Measurements from ENCODE around the gene NLRP9.

NLRP9 gene

DNA sequence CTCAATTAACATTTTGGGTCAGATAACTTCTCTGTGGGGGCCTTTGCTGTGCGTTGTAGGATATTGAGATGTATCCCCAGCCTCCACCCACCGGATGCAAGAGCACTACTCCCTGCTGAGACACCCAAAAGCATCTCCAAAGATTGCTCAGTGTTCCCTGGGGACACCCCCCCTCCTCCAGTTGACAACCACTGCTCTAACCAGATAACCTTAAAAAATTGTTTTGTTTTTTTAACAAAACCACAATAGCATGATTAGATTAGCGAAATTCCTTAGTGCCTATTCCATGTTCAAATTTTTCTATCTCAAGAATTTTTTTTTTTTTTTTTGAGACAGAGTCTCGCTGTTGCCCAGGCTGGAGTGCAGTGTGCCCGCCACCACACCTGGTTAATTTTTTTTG, 65.8 kb downstream of the NLRP9 start:
- no peak for DNase-seq

DNA sequence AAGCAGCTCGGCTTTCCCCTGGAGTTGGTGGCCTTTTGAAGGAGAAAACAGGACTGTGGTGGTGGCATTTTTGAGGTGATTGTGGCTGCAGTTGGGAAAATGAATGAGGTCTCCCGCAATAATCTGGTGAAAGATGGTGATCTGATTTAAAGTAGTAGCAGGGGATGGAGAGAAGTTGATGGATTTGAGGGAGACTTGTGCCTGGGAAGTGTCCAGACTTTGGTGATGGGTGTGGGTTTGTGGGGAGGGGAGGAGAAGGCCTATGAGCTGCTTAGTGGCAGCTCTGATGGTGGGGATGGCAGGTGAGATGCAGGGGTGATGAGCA, 67.2 kb downstream of the NLRP9 start:
- no peak for DNase-seq

GRCh38 chr19:55670280-55671053, 67.7 kb downstream of the NLRP9 start:
- DNase-seq: no peak

- no peak for DNase-seq
Observed at GRCh38 chr19:55669418-55670279, 68.6 kb downstream of the NLRP9 start.

DNA sequence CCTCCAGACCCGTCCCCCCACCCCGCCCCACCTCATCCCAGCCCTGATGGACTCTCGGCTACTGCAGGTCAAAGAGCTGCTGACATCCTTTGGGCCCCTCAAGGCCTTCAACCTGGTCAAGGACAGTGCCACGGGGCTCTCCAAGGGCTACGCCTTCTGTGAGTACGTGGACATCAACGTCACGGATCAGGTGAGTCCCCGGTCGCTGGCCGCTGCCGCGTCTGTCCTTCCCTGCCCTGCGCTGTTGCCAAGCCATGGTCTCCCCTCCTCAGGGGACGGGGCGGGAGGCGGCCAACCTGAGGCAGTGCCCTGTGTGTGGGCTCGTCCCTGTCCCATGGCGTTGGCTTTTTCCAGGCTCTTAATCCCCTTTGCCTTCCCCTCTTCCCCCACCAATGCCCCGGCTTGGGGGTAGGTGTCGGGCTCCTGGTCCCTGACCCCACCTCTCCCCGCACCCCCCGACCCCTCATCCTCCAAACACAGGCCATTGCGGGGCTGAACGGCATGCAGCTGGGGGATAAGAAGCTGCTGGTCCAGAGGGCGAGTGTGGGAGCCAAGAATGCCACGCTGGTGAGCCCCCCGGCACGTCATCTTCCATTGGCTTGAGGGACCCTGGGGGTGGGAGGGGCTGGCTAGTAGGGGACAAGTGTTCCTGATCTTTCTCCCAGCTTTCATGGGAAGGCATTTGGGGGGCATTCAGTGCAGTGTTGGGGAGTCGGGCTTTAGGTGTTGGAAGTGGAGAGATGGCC, 69.4 kb downstream of the NLRP9 start:
- DNase-seq: no peak

DNA sequence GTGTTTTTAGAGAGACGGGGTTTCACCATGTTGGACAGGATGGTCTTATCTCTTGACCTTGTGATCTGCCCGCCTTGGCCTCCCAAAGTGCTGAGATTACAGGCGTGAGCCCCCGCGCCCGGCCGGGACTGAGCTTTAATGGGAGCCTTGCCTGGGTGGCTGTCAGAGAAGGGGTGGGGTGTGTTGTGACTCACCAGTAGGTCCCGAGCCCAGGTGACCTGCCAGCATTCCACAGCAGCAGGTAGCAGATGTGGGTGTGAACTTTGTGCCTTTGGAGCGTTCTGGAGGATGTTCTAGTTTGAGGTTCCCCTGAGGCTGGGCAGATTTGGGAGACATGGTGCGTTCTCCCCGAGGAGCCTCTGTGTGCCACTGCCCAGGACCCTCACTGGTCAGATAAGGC, 70.2 kb downstream of the NLRP9 start:
- DNase-seq: no peak

DNA sequence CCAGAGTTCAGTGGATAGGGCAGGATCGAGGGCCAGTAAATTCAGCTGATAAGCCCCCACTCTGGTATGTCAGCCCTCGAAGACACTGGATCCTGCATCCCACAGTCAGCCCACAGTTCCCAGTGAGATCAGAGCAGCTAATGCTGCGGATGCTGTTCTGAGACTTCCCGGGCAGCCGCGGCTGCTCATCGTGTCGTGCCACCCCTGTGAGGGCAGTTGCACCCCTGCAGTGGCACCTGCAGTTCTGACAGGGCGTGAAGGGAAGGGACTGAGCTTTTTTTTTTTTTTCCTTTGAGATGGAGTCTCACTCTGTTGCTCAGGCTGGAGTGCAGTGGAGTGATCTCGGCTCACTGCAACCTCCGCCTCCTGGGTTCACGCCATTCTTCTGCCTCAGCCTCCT, 70.7 kb downstream of the NLRP9 start:
- DNase-seq: no peak

GRCh38 chr19:55667006-55667381, 71.2 kb downstream of the NLRP9 start:
- DNase-seq: no peak

DNA sequence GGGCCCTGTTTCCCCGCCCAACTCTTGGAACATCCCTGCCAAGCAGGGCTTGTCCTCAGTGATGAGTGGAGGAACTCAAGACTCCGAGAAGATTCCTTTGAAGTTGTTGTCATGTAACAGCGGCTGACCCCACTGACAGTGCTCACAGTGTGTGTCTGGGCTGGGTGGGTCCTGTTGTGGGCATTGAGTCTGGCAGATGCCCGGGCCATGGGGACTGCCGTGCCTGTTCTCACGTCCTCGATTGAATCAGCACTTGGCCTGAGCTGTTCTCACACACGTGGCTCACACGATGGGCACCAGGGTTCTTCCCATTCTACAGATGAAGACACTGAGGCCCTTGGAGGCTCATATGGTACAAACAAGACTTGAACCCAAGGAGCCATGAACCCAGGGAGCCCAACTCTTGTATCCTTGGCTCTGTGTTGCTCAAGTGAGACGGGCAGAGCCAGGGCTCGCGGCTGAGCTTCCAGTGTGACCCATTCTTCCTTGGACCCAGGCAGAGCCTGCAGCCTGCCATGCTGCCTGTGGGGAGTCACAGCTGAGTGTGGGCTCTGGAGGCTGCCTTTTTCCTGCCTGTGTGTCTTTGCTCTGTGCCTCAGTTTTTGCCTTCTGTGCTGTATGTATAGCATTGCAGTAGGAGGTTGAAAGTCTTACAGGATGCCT, 71.7 kb downstream of the NLRP9 start:
- no peak for DNase-seq

GRCh38 chr19:55663846-55664536, 74.2 kb downstream of the NLRP9 start:
- DNase-seq: no peak

DNA sequence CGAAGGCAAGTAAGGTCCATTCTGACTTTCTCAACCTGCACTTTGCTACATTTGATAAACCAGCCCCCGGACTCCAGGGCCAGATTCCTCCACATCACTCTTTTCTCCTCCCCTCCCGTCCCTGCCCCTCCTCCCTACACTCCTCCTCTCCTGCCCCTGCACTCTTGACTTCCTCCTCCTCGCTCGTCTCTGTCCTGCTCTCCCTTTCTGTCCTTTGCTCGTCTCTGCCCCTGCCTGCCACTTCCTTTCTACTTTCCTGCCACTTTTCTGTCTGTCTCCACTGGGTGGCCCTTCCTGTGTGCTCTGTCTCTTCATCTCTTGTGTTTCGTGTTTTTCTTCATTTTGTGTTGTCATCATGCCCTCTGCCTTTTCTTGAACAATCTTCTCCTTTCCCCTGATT, 76.4 kb downstream of the NLRP9 start:
- no peak for DNase-seq

GRCh38 chr19:55660991-55661390, 77.2 kb downstream of the NLRP9 start:
- no peak for DNase-seq

GRCh38 chr19:55660404-55660803, 77.8 kb downstream of the NLRP9 start:
- no peak for DNase-seq

- no peak for DNase-seq
Observed at GRCh38 chr19:55659822-55660221, 78.4 kb downstream of the NLRP9 start.

DNA sequence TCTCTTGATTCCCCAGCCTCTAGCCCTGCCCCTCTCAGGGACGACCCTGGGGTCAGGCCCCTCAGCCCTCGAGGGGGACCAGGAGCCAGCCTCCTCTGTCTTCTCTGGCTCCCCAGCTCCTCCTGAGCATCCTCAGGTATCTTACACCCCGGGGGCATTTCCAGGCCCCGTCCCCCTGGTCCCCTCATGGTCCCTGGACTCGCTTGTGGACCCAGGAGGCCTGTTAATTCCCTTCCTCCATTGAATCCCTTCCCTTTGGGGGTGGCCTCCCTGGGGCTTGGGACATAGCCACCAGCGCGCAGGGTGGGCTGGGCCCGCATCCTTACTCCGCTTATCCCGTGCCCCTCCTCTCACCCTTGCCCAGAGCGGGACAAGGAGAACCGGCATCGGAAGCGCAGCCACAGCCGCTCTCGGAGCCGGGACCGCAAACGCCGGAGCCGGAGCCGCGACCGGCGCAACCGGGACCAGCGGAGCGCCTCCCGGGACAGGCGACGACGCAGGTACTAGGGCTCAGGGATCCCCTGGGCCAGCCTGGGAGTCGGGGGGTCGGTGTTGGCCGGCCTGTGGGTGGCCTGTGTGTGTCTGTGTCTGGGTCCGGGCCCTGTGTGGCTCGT, 79.2 kb downstream of the NLRP9 start:
- DNase-seq: no peak

Data from T-helper 9 cell (primary cell).